Endothelial cell of umbilical vein (primary cell): ENCODE results near the gene KRTAP5-2. TPM values are rescaled to one million over a fixed set of nuclear protein-coding genes. Genes with fewer than 3 reads are reported as not detected.

ENCODE experiments used
- BruUV-seq: library from RNA; stranded (reverse); fragments of 400-500 nt; replicated peaks from 2 replicates; lab custom pipeline; 2021; lab: Mats Ljungman, UMichigan
- CTCF ChIA-PET: fragments of 300-600, 350-600 bp; sonication (Branson Sonifier 250); formaldehyde crosslinking; loops from one replicate; lab custom pipeline; 2021; ENCODE audit warnings: antibody characterized with exemption, inconsistent platforms; lab: Charles Lee
- POLR2A ChIA-PET: fragments of 300-600, 350-600 bp; sonication (Branson Sonifier 250); formaldehyde crosslinking; loops from one replicate; lab custom pipeline; 2021; ENCODE audit warnings: antibody characterized with exemption, inconsistent platforms; lab: Charles Lee
- DNase-seq: peaks from one replicate; pipeline ENCODE4 v3.0.0-alpha.2; 2011; ENCODE audit warnings: low read depth, low spot score
- FAIRE-seq: peaks from 2 replicates; lab custom pipeline; 2011; peaks lifted over from hg19 to GRCh38; lab: Jason Lieb, UNC
- H2AFZ ChIP-seq: 2 replicates; pipeline ENCODE4 v1.6.0; 2012; ENCODE audit warnings: low read depth, low read length, control low read depth, inconsistent platforms
- H3K27ac ChIP-seq: 2 replicates; pipeline ENCODE4 v1.5.1; 2011; ENCODE audit warnings: low read depth, mild to moderate bottlenecking, control low read depth, low read length, moderate library complexity; ENCODE audit not compliant: insufficient read depth
- H3K27me3 ChIP-seq, 2 experiments: 2 replicates each; pipeline versions ENCODE4 v1.6.0 to v1.6.1; 2011; ENCODE audit warnings: low read length in 2 of 2, mixed read lengths in 1 of 2; ENCODE audit not compliant: control insufficient read depth in 2 of 2, insufficient read depth in 2 of 2
- H3K36me3 ChIP-seq, 2 experiments: 2 replicates in 1 of 2; 3 replicates in 1 of 2; pipeline ENCODE4 v1.5.1; 2011; ENCODE audit warnings: low read length in 2 of 2, mild to moderate bottlenecking in 1 of 2, moderate library complexity in 1 of 2; ENCODE audit not compliant: control insufficient read depth in 2 of 2, insufficient read depth in 2 of 2; ENCODE audit errors: extremely low read depth in 1 of 2
- H3K4me1 ChIP-seq: 3 replicates; pipeline ENCODE4 v1.5.1; 2011; ENCODE audit warnings: mild to moderate bottlenecking, low read length; ENCODE audit not compliant: control insufficient read depth, insufficient read depth; ENCODE audit errors: extremely low read depth
- H3K4me2 ChIP-seq: 2 replicates; pipeline ENCODE4 v1.6.1; 2011; ENCODE audit warnings: low read length, control low read depth, mixed read lengths; ENCODE audit not compliant: insufficient read depth
- H3K4me3 ChIP-seq, 3 experiments: fragments of 200-600 bp in 1 of 3; sonication (generic), shearing (Covaris generic) in 1 of 3; replicated peaks in 1 of 3; 2 replicates each; pipeline ENCODE4 v1.5.1; 2011 to 2016; ENCODE audit warnings: control low read depth in 3 of 3, low read length in 3 of 3, mild to moderate bottlenecking in 2 of 3, inconsistent platforms in 1 of 3, low read depth in 1 of 3, moderate library complexity in 1 of 3; ENCODE audit not compliant: insufficient read depth in 1 of 3
- H3K79me2 ChIP-seq: 2 replicates; pipeline ENCODE4 v1.6.0; 2012; ENCODE audit warnings: low read length, inconsistent platforms; ENCODE audit not compliant: control insufficient read depth, insufficient read depth
- H3K9ac ChIP-seq: replicated peaks from 2 replicates; pipeline ENCODE3; 2011; ENCODE audit warnings: low read length, control low read depth; ENCODE audit not compliant: insufficient read depth; ENCODE audit errors: extremely low read depth
- H3K9me1 ChIP-seq: replicated peaks from 3 replicates; pipeline ENCODE4 v1.6.0; 2011; ENCODE audit warnings: mild to moderate bottlenecking, low read length; ENCODE audit not compliant: control insufficient read depth, insufficient read depth; ENCODE audit errors: extremely low read depth
- H3K9me3 ChIP-seq: replicated peaks from 2 replicates; pipeline ENCODE4 v1.5.1; 2012; ENCODE audit warnings: low read length, inconsistent platforms; ENCODE audit not compliant: control insufficient read depth, insufficient read depth
- H4K20me1 ChIP-seq: replicated peaks from 2 replicates; pipeline ENCODE3; 2011; ENCODE audit warnings: mild to moderate bottlenecking, low read length; ENCODE audit not compliant: control insufficient read depth, insufficient read depth; ENCODE audit errors: extremely low read depth
- EZH2 ChIP-seq: IDR thresholded peaks from 2 replicates; pipeline ENCODE4 v1.6.1; 2012; ENCODE audit warnings: borderline replicate concordance, low read depth, mild to moderate bottlenecking, moderate library complexity, low read length, inconsistent platforms; ENCODE audit not compliant: severe bottlenecking
- JUN ChIP-seq: IDR thresholded peaks from 2 replicates; pipeline ENCODE4 v1.6.1; 2011; ENCODE audit warnings: borderline replicate concordance, low read depth; ENCODE audit not compliant: insufficient read length, insufficient read depth
- MYC ChIP-seq: IDR thresholded peaks from one replicate; pipeline ENCODE4 v1.6.1; 2011; ENCODE audit warnings: mild to moderate bottlenecking, low read depth, low read length
- POLR2A ChIP-seq: IDR thresholded peaks from 2 replicates; pipeline ENCODE4 v1.6.1; 2012; ENCODE audit warnings: low read depth, mild to moderate bottlenecking, control low read depth, low read length
- POLR2AphosphoS5 ChIP-seq: IDR thresholded peaks from 2 replicates; pipeline ENCODE4 v1.6.1; 2012; ENCODE audit warnings: low read depth, mild to moderate bottlenecking, control low read depth, low read length, moderate library complexity; ENCODE audit not compliant: insufficient read depth
- dilution Hi-C: fragments of 300-500 bp; cut with MboI; formaldehyde crosslinking; loops from one replicate; pipeline ENCODE4 v1.15.0; 2019; ENCODE audit warnings: low sequenced_read_pairs; ENCODE audit not compliant: extremely low pct_ligation_motif_present
- intact Hi-C: fragments of 100-400 bp; cut with micrococcal nuclease; formaldehyde crosslinking; loops from one replicate; pipeline ENCODE4 v1.10.0; 2022
- polyA plus RNA-seq, 4 experiments: library from polyadenylated mRNA; depleted of rRNA in 3 of 4; stranded (reverse) in 3 of 4; unstranded in 1 of 4; fragments of >200 nt; gene quantifications; 2 replicates each; pipeline versions ENCODE4 v1.2.1 to v1.2.3, GENCODE V29; 2011 to 2012; ENCODE audit warnings: missing spikeins in 1 of 4
- total RNA-seq: library from RNA; stranded (reverse); gene quantifications from 2 replicates; pipeline ENCODE4 v1.2.3, GENCODE V29; 2021
- TF ChIP-seq, protein P1 (sequence below): IDR thresholded peaks from 2 replicates; pipeline ENCODE4 v1.6.1; 2011; ENCODE audit not compliant: insufficient read depth, insufficient read length
- TF ChIP-seq, protein P2 (sequence below), 2 donors: IDR thresholded peaks; 1 replicate in 1 of 2; 2 replicates in 1 of 2; pipeline ENCODE4 v1.5.1; 2011; ENCODE audit warnings: low read length in 2 of 2, mild to moderate bottlenecking in 2 of 2, moderate library complexity in 2 of 2, control low read depth in 1 of 2, inconsistent platforms in 1 of 2, low read depth in 1 of 2; ENCODE audit not compliant: insufficient read depth in 1 of 2; ENCODE audit errors: extremely low read depth in 1 of 2

KRTAP5-2 gene
- total and polyA plus RNA-seq, 2 donors (not counting 3 experiments of a cell fraction or from before 2014, with no cell fraction given) = not detected

DNA sequence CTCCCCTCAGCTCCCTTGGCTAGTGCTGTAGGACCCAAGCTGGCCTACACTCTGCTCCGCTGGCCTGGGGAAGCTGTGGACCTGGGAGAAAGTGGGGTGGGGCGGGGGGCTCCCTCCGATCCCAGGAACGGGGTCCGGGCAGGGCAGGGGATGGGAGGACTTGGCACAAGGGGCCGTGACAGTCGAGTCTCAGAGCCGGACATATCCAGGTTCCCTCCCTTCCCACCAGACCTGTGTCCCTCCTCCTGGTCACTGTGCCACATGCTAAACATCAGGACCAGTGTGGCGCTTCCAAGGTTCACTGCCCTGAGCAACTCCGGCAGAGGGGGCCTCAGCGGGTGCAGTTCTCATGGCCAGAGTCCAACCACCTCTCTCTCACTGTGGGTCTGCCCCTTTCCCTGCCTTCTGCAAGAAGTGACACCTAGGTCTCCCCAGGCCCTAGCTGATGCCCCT is 28.1 kb downstream of the KRTAP5-2 start:
- no peaks in the 10 kb centered on the region for H3K36me3 ChIP-seq
- no peak overlapping the region for H3K27ac ChIP-seq
- peaks cover 5% of the 10 kb centered on the region for H3K4me1 ChIP-seq
- no TSS peak for BruUV-seq
- H3K79me2 ChIP-seq = no peaks in the 10 kb centered on the region
- H3K4me2 ChIP-seq = no peak overlapping the region
- H3K9me1 ChIP-seq = no peaks in the 10 kb centered on the region
- H3K9ac ChIP-seq = no peak overlapping the region
- no peak overlapping the region for H3K4me3 ChIP-seq
- dilution Hi-C loops (no loop called here), intact Hi-C loops (loop anchor here (5.0 to 10.0 kb wide), 3 partner anchors 33 to 308 kb away; partner anchors contain the start of gene TOLLIP)
- peaks cover 10 to 16% of the 10 kb centered on the region in 2 experiments for H3K27me3 ChIP-seq
- H3K9me3 ChIP-seq = no peaks in the 10 kb centered on the region
- POLR2A ChIA-PET = no interaction called here
- no peak overlapping the region for H2AFZ ChIP-seq
- no peaks in the 10 kb centered on the region for H4K20me1 ChIP-seq
- CTCF ChIA-PET = interaction anchor here (0.7 to 1.4 kb wide), 3 partner anchors 11 to 25 kb away, joined by 3 to 6 read pairs (median 5); no protein-coding TSS in a partner anchor
- TF ChIP-seq EZH2 (no peak), JUN (no peak), POLR2AphosphoS5 (no peak), MYC (no peak), POLR2A (no peak)
- TF ChIP-seq, protein P1, sequence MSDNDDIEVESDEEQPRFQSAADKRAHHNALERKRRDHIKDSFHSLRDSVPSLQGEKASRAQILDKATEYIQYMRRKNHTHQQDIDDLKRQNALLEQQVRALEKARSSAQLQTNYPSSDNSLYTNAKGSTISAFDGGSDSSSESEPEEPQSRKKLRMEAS = no peak
- TF ChIP-seq, protein P2, sequence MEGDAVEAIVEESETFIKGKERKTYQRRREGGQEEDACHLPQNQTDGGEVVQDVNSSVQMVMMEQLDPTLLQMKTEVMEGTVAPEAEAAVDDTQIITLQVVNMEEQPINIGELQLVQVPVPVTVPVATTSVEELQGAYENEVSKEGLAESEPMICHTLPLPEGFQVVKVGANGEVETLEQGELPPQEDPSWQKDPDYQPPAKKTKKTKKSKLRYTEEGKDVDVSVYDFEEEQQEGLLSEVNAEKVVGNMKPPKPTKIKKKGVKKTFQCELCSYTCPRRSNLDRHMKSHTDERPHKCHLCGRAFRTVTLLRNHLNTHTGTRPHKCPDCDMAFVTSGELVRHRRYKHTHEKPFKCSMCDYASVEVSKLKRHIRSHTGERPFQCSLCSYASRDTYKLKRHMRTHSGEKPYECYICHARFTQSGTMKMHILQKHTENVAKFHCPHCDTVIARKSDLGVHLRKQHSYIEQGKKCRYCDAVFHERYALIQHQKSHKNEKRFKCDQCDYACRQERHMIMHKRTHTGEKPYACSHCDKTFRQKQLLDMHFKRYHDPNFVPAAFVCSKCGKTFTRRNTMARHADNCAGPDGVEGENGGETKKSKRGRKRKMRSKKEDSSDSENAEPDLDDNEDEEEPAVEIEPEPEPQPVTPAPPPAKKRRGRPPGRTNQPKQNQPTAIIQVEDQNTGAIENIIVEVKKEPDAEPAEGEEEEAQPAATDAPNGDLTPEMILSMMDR (IDR thresholded peaks at IDR 0.05; ENCODE audit: extremely low read depth in 1 of 2, insufficient read depth in 1 of 2, low read depth in 1 of 2, low read length in 2 of 2) = no peak
- FAIRE-seq = no peak
- no peak for DNase-seq
